Esophagus squamous epithelium (tissue), 4 donors: ENCODE measurements around the gene DACH2.

Source experiments
- POLR2A ChIP-seq, 4 donors: fragments of 450-650 bp; IDR thresholded peaks; one replicate each; pipeline ENCODE4 v1.6.1; 2017; ENCODE audit warnings: antibody characterized with exemption in 4 of 4, mild to moderate bottlenecking in 4 of 4, moderate library complexity in 3 of 4
- TF ChIP-seq, protein P1 (sequence below), 6 experiments: fragments of 450-650 bp in 4 of 6; fragments of 200-600 bp in 2 of 6; sonication (generic) in 2 of 6; IDR thresholded peaks; one replicate each; pipeline ENCODE4 v1.5.1; 2016 to 2019; ENCODE audit warnings: antibody characterized with exemption in 6 of 6, mild to moderate bottlenecking in 4 of 6, moderate library complexity in 4 of 6

DNA sequence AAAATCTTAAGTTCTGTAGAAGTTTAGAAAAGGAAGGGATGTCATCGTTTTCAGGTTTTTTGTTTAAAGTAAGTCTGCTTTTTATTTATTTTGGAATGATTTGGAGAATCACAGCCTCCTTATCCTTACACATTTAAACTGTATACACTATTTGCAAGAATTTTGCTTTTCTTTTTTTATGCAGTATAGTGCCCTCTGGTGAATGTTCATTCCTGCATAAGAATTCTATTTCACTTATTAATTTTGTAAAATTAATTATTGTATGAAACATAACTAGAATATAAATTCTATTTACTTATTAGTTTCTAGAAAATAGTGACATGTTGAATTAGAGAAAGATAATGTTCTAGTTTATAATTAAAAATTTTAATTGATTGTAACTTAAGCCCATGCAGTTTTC is 44.6 kb downstream of the DACH2 start:
- TF ChIP-seq, protein P1, sequence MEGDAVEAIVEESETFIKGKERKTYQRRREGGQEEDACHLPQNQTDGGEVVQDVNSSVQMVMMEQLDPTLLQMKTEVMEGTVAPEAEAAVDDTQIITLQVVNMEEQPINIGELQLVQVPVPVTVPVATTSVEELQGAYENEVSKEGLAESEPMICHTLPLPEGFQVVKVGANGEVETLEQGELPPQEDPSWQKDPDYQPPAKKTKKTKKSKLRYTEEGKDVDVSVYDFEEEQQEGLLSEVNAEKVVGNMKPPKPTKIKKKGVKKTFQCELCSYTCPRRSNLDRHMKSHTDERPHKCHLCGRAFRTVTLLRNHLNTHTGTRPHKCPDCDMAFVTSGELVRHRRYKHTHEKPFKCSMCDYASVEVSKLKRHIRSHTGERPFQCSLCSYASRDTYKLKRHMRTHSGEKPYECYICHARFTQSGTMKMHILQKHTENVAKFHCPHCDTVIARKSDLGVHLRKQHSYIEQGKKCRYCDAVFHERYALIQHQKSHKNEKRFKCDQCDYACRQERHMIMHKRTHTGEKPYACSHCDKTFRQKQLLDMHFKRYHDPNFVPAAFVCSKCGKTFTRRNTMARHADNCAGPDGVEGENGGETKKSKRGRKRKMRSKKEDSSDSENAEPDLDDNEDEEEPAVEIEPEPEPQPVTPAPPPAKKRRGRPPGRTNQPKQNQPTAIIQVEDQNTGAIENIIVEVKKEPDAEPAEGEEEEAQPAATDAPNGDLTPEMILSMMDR (IDR thresholded peaks at IDR 0.05): no peak
- TF ChIP-seq POLR2A (IDR thresholded peaks at IDR 0.05): no peak
